SW 1271 (cell line): ENCODE measurements around the gene ARHGAP15.

ENCODE experiments used
- DNase-seq, 2 experiments: peaks; one replicate each; lab custom pipeline; 2025; lab: John Stamatoyannopoulos, UW

ARHGAP15 gene

DNA sequence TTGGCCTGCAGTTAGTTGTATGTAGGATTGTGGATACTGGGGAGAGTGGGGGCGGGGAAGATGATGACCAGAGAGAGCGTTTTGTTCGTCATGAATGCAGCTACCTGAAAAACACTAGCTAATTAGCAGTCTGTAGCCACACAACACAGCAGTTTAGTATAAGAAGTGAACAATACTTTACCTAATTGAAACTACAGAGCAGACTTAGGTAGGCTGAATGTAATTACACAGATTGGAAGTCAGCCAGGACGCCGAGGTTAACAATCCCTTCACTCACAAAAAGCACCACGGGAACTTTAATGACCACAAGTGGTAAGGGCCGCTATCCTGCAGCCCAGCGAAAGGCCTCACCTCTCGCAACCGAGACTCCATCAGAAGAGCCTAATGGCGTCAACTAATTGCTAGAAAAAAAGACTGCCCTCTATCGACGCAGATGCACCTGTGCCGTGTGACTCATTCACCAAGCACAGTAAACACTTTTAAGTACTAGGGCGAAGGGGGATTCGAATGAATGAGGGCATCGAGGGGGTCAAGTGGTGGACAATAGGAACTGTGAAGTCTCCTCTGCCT lies 591.0 kb downstream of the ARHGAP15 start:
- no peak for DNase-seq

DNA sequence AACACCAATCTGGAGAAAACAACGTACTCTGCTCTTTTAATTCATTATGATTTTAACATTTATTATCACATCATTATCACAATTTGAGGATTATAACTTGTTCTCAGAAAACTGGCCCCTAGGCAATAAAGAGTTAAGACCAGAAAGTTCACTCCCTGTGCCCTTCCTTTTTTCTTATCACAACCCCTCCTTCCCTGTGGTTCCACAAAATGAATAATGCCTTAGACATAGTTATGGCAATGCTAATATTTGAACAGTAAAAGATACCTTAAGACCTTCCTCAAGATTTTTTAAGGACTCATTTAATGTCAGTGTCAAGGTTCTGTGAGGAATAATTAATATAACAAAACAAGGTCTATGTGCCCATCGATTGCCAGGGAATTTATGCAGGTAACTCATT lies 596.2 kb downstream of the ARHGAP15 start:
- no peak for DNase-seq

DNA sequence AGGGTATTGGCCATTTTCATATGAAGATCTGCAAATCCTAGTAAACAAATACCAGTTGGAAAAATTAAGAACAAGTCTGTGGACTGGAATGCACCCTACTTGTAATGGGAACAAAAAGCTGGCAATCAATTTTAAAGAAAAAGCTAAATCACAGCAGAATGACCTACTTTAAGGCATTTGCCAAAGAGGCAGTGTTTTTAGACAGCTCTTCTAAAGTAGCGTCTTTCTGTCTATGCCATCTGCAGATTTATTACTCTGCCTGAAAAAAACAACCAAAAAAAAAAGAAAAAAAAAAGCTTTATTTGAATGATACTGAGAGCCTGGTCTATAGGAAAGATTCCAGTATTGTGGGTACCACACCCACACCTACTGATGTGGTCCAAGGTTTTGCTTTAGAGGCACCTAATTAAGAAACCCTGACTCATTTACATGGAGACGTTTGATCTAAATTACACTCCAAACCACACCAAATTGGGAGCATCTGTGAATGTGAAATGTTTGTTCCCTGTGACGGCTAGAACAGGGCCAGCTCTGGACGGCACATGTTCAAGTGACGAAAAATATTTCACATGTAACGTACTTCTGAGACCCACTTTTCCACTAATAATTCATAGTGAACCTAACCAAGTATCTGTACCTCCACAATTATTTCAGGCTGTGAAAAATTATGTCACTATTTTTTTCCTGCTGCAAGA lies 597.1 kb downstream of the ARHGAP15 start:
- no peak for DNase-seq

DNA sequence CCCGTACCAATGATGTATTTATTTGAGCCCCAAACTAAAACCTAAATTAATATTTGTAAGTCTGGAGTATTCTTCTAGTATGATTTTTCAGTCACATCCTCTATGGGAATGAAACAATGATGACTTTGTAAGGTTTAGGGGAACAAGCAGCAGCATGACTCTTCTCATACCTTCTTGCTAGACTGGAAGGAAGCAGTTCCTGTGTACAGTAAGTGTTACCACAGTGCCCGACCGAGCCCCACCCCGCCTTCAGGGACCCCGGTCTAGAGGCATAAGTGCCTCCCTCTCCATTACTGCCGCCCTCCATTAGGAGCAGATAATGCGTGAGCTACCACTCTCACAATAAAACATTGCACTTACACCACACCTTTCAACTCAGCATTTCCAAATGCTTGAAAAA lies 599.3 kb downstream of the ARHGAP15 start:
- DNase-seq = no peak

DNA sequence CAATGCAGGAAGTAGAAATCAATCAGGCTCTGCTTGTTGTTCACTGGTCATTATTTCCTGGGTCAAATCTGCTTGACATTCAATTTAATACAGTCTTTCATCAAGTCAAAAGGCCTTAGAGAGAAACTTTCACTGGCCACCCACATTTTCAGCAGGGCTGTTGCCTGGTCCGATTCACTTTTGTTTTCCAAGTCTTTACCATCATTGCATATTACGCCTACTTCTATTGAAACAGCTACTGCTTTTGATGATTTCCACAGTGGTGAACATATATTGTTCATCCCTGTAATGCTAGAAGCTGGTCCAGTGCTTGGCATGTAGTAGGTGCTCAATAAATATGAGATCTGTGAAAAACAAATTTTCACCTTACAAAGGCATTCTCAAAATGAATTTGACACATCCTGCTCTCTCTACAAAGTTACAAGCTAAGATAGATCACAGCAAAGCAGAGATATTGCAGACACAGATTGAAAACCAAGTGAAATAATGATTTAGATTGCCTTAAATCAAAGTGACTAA lies 600.1 kb downstream of the ARHGAP15 start:
- DNase-seq = no peak

DNA sequence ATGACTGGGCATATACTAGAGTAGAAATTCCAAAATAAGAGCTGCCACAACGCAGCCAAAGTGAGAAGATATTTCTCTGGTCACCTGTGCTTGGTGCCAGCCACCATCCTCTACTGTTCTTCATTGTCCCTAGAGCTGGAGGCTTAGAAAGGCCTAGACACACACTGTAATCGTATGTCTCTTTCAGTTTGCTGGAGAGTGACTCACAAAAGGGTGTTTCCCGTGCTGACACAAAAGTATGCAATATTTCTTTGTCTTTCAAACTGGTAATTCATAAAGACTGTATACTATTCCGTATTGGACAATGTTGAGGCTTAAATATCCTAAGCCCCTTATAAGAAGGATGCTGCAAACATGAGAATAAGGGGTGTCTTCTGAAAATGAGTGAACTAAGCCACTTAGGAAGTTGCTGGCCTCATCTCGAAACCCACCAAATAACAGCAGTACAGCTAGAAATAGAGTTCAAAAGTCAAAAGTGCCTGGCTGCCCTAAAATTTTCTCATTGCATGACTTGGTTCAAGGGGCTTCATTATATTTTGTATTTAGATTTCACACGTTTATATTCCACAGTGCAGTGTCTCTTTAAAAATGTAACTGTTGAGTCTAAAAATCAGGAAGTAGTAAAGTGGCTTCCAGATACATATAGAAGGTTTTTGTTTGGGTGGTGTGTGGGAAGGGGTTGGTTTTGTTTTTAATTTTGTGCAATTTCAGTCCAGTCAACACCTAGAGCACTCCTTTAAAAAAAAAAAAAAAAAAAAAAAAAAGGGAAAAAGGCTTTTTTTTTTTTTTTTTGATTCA lies 601.1 kb downstream of the ARHGAP15 start:
- DNase-seq = no peak

DNA sequence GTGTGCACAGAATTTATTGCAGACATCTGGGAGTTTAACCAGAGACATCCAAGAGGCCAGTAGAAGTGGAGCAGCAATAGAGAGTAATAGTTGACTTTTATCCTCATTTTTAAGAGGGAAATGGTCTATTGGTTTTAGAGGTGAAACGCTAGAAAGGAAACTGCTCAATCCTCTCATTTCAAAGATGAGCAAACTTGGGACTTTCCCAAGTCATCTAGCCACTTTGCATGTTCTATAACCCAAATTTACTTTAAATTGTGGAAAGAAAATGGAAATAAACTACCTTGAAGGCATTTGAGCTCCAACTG lies 601.7 kb downstream of the ARHGAP15 start:
- no peak for DNase-seq

DNA sequence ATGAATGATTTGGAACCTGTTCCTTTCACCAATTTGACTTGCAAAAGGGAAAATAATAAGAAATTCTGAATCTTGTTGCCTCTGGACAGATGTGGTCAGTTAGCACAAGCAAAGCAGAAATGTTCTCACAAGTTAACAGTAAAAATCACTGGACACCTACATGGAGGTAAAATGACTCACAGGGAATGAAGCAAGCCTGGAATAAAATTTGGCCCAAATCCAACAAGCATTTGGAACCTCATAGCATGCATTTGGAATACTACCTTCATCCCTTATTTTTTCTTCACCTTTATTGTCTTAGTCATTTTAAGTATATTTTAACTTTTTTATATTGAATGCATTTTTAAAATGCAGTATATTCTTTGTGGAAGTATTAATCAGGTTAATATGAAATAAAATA lies 602.9 kb downstream of the ARHGAP15 start:
- no peak for DNase-seq

DNA sequence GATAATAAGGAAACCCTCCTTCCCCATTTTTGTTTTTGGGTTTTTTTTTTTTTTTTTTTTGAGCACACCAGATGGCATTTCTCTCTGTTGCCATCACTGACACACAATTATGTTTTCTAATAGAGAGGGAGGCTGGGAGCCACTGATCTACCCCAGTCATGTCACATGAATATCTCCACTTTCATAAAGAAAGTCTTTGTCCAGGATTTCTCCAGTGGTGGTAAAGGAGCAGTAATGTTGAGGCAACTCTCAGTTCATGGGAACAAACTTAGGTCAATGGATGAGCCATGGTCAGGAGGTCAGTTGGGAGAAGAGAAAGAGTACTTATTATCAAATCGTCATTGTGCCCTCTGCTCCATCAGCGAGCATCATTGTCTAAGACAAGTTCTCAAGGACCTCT lies 603.7 kb downstream of the ARHGAP15 start:
- DNase-seq = no peak

DNA sequence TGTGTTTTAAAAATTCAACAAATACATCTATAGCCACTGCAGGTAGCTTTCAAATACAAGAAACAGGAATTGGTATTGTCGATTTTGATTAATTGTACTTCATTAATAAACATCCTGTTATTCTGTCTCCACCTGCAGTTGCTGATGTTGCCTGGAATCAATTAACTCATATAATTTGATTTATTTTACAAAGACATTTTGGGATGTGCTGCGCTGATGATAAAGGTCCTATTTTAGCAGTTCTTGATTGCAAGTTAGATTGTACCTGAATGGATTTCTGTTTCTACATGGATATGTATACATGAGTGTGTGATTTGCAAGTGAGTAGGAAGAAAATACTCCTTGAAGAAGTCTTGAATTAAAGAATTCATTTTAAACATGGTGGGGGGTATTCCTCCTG lies 605.3 kb downstream of the ARHGAP15 start:
- DNase-seq = no peak

DNA sequence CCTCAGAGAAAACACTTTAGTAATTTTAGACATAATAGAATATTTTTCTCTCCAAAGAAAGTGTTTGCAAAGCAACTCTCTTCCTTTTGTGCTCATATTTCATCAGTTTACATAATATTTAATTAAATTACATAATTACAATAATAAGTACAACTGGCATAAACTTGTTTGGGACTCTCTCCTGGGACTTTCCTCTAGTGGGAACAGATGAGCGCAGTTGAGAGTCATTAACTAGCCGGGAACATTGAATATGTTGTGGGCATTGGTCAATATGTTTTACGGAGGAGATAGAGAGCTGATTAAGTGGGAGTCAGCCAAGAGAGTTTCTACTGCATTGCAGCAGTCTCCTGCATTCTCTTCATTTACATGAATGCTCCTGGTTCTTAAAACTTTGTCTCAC lies 607.7 kb downstream of the ARHGAP15 start:
- no peak for DNase-seq

DNA sequence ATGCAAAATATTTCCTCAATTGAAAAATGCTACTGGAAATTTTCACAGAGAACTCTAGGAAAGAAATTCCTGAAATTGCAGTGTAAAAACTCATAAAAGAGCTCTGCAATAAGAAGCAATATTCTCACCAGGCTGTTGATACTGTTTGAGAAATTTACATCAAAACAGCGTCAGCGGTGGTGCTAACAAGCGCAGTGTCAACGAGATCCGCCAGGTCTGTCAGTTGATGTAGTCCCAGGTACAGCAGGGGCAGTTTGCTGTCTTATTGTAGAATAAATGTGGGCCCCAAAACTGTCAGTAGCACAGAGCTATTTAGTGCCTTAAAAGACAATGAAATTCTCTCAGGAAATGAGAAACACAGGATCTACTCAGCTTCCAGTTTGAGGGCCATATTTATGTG lies 611.2 kb downstream of the ARHGAP15 start:
- no peak for DNase-seq

DNA sequence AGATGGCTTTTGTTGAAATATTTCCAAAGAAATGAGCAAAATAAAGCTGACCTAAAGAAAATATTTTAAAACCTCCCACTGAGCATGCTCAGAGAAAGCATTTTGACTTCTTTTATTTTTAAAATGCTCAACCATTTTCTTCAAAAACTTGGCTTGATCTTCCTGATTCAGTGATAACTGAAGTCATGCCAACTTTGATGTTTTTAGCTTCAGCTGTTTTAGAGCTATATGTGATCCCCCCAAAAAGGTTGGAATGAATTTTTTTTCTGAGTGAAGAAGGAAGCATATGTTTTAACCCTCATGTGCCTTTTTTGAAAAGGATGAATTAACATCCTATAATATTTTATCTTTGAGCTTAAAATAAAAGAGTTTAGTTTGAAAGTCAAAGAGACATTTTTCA lies 612.0 kb downstream of the ARHGAP15 start:
- DNase-seq = no peak

DNA sequence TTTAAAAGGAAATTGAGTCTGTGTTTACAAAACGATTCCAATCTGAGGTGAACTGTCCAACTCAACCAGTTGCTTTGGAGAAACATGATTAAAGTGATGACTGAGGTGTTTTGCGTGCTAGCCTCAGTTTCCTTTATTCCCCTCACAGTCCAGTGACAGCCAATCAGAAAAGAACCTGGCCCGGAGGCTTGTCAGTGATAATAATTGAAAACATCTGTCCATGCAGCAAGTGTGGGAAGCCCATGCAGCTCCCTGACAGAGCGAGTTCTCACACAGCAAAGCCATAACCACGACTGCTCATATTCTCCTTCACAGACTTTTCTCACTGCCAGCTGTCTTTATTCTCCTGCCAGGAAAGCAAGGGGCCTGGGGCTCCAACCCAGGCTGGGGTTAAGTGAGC lies 613.4 kb downstream of the ARHGAP15 start:
- no peak for DNase-seq

DNA sequence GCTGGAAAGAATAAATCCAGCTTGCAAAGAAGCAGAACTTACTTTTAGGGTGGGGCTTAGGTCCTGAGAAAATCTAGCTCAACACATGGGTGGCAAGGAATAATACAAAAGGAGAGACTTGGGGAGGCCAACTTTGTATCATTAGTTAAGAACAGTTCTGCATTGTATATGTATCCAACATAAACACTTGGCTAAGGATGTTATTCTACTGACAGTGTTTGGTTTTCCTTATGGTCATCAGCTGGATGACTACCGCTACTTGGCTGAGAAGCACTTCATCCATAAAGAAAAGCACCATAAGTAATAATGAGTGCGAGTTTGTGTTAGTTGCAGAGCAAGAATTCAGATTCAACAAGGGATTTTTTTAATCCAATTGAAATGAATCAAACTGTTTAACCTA lies 614.9 kb downstream of the ARHGAP15 start:
- no peak for DNase-seq

DNA sequence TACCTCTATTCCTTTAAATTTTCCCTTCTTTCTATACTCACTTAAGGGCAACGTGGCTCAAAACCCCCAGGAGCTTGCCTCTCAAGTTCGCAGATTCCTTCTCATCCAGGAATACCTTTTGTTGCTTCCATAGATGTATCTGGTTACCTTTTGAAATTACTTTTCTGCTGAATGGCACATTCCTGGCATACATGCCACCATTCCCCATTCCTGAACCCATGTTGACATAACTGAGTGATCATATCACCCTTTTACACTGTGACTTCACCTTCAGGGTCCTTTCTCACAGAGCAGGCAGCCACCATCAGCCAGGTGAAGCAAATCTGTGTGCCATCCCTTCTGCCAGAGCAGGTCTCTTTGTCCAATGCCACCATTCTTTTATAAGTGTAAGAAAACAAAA lies 615.8 kb downstream of the ARHGAP15 start:
- DNase-seq = no peak

DNA sequence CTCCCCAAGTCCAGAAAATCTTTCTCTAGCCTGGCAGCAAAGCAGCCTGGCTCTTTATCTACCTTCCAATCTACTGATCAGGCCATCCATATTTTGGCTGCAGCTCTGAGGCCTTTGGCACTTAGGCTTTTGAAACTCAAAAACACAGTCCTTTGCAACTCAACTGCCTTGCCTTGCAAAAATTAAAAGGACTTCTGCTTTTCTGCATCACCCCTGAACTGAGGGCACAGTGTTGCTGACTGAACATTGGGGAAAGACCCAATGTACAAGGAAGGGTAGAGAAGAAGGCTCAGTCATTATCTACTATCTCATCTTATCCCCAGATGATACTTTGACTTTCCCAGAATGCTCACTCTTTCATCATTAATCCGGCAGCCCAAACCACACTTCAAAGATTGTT lies 625.5 kb downstream of the ARHGAP15 start:
- no peak for DNase-seq

DNA sequence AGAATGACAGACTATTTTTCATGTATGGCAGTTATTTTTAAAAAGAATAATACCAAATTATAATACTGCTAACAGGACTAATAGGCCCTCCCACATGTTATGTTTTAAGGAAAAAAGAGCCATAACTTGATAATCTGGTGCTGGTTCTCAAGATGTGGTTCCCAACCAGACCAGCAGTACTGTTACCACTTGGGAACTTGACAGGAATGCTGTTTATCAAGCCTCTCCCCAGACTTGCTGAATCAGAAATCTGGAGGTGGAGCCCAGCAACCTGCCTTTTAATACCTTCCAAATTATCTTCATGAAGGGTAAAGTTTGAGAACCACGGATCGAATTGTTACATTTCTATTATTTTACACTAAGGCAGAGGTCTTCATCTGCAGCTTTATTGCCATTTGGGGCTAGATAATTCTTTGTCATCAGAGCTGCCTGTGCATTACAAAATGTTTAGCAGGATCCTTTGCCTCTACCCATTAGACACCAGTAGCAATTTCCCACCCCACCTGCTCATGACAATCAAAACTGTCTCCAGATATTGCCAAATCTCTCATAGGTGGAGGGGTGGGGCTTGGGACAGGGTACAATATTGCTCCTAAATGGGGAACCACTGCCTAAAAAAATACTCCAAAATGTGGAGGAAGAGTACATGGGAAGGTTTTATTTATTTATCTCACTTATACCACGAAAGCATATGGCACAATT lies 629.6 kb downstream of the ARHGAP15 start:
- DNase-seq = no peak

DNA sequence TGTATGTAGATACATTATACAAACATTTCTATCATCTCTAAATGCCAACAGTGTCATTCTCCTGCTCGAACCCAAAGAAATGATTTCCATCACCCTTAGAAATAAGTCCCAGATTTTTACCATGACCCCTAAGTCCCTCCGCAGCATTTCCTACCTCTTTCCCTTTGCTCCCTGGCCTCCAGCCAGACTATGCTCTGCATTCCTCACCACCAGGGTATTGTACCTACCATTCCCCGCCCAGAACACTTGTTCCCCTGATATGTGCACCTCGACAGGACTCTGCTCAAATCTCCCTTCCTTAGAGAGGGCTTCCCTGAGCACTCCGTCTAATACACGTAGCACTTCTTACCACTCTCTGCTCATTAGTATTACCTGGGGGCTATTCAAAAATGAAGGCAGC lies 630.2 kb downstream of the ARHGAP15 start:
- DNase-seq = no peak

DNA sequence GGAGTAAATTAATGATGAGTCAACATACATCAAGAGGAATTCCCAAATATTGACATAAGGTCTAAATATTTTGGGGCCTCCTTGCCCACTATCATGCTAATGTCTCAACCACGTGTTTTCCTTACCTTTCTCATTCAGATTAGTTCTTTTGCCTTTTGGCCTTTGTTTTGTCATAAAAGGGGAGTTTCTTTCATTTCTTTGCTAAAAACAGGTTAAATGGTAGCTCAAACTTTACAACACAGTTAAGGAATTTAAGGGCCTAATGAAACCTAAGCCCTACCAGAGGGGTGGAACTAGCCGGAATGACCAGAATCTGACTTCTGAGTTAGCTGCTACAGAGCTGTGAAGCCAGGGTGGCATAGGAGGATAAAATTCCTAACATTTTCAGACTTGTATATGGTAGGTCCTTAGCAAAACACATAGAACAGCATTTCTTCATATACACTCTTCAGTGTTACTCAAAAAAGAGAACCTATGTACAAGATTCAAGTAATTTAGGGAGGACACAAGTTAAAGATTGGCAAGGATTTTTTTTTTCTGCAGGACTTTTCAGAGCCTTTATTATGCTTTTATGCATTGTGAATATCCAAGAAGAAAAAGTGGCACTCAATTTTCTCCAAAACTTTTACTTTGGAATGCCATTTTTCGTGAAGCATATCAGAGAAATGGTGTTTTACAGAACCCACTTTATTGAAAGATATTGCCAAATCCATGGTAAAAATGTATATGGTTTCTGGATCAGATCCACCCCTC lies 633.1 kb downstream of the ARHGAP15 start:
- no peak for DNase-seq

DNA sequence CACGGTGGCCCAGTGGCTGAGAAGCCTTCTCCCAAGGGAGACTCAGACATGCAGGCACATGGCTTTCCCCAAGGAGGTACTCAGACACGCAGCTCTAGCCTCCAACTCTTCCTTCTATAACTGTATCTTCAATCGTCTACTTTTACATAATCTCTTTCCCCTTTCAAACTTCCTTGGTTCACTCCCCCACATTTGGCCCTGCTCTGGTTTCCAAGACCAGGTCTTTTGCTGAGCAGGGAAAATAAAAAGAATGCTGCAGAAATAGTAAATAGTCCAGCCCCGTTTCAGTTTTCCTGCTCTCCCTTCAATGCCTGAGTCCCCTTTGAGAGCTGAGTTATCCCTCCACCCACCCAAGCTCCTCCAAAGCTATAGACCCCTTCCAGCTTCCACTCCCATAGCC lies 635.0 kb downstream of the ARHGAP15 start:
- DNase-seq = no peak

DNA sequence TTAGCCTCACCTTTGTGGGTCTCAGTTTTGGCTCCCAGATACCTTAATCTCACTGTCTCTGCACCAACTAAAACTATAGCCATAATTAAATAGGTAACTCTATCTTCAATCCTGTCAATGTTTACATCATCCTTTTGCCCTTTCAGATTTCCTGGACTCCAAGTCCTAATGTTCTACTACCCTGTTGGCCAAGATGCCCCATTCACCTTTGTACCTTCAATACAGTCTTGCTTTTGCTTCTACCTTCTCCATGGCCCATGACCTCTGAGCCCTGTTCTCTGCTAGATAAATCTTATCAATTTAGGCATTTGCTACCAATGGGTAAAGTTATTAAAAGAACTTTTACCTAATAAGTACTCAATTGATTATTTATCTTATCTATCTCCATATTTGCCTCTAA lies 635.5 kb downstream of the ARHGAP15 start:
- no peak for DNase-seq
